ENCODE results near the gene TBX21. TPM values are rescaled to one million over a fixed set of nuclear protein-coding genes. Genes with fewer than 3 reads are reported as not detected.

The TBX21 gene
- total RNA-seq, 1 experiment from 2014 or later: 0.15 TPM

DNA sequence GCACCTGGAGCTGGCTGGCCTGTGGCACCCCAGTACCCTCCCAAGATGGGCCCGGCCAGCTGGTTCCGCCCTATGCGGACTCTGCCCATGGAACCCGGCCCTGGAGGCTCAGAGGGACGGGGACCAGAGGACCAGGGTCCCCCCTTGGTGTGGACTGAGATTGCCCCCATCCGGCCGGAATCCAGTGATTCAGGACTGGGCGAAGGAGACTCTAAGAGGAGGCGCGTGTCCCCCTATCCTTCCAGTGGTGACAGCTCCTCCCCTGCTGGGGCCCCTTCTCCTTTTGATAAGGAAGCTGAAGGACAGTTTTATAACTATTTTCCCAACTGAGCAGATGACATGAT is 12.0 kb downstream of the TBX21 start (continued):
- no peak for TF ChIP-seq TCF7 (CRISPR knock-in tag; IDR thresholded peaks at IDR 0.05; ENCODE audit: low read depth)
- TF ChIP-seq, protein P1, sequence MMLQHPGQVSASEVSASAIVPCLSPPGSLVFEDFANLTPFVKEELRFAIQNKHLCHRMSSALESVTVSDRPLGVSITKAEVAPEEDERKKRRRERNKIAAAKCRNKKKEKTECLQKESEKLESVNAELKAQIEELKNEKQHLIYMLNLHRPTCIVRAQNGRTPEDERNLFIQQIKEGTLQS (CRISPR knock-in tag; conservative IDR thresholded peaks at IDR 0.05): no peak
- TF ChIP-seq, protein P2, sequence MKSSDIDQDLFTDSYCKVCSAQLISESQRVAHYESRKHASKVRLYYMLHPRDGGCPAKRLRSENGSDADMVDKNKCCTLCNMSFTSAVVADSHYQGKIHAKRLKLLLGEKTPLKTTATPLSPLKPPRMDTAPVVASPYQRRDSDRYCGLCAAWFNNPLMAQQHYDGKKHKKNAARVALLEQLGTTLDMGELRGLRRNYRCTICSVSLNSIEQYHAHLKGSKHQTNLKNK (CRISPR knock-in tag; IDR thresholded peaks at IDR 0.05): no peak
- TF ChIP-seq, protein P3, sequence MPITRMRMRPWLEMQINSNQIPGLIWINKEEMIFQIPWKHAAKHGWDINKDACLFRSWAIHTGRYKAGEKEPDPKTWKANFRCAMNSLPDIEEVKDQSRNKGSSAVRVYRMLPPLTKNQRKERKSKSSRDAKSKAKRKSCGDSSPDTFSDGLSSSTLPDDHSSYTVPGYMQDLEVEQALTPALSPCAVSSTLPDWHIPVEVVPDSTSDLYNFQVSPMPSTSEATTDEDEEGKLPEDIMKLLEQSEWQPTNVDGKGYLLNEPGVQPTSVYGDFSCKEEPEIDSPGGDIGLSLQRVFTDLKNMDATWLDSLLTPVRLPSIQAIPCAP (CRISPR knock-in tag; IDR thresholded peaks at IDR 0.05): no peak

DNA sequence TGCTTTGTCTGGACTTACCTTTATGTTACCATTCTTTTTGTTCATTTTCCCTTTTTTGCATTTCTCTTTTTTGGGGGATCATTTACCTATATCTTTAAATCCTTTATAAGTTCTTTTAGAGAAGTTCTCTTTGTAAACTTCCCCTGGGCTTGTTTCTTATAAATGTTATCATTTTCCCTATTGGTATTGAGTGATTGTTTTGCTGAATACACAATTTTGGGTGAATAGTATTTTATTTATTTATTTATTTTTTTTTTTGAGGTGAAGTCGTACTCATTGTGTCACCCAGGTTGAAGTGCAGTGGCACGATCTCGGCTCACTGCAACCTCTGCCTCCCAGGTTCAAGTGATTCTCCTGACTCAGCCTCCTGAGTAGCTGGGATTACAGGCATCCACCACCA is 18.4 kb downstream of the TBX21 start:
- no peaks in the 10 kb centered on the region for H3K4me1 Mint-ChIP-seq
- ChIA-PET POLR2A (no interaction called here), CTCF (interaction anchor here (1.2 kb wide), 1 partner anchor 10 kb away, joined by 5 read pairs; no protein-coding TSS in a partner anchor)
- no peak for TF ChIP-seq SOX15 (CRISPR knock-in tag; IDR thresholded peaks at IDR 0.05)
- TF ChIP-seq, protein P4, sequence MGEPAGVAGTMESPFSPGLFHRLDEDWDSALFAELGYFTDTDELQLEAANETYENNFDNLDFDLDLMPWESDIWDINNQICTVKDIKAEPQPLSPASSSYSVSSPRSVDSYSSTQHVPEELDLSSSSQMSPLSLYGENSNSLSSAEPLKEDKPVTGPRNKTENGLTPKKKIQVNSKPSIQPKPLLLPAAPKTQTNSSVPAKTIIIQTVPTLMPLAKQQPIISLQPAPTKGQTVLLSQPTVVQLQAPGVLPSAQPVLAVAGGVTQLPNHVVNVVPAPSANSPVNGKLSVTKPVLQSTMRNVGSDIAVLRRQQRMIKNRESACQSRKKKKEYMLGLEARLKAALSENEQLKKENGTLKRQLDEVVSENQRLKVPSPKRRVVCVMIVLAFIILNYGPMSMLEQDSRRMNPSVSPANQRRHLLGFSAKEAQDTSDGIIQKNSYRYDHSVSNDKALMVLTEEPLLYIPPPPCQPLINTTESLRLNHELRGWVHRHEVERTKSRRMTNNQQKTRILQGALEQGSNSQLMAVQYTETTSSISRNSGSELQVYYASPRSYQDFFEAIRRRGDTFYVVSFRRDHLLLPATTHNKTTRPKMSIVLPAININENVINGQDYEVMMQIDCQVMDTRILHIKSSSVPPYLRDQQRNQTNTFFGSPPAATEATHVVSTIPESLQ (CRISPR knock-in tag; IDR thresholded peaks at IDR 0.05): no peak
- TF ChIP-seq CBFB (CRISPR knock-in tag; IDR thresholded peaks at IDR 0.05; ENCODE audit: low read depth): no peak
- TF ChIP-seq RORB (CRISPR knock-in tag; IDR thresholded peaks at IDR 0.05): no peak
- TF ChIP-seq, protein P5, sequence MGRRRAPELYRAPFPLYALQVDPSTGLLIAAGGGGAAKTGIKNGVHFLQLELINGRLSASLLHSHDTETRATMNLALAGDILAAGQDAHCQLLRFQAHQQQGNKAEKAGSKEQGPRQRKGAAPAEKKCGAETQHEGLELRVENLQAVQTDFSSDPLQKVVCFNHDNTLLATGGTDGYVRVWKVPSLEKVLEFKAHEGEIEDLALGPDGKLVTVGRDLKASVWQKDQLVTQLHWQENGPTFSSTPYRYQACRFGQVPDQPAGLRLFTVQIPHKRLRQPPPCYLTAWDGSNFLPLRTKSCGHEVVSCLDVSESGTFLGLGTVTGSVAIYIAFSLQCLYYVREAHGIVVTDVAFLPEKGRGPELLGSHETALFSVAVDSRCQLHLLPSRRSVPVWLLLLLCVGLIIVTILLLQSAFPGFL (CRISPR knock-in tag; IDR thresholded peaks at IDR 0.05; ENCODE audit: borderline replicate concordance): no peak
- TF ChIP-seq OVOL2 (CRISPR knock-in tag; IDR thresholded peaks at IDR 0.05; ENCODE audit: borderline replicate concordance): no peak
- no peak overlapping the region for H3K27ac Mint-ChIP-seq
- peaks cover 4% of the 10 kb centered on the region; the same call in 1 of the 2 replicates for H3K27me3 Mint-ChIP-seq (ENCODE audit: low read depth)
- H3K36me3 Mint-ChIP-seq: no peaks in the 10 kb centered on the region
- DNase-seq (ENCODE audit: low spot score) (no peak), ATAC-seq (no peak)
- peaks cover 4% of the 10 kb centered on the region; the same call in 1 of the 2 replicates for H3K9me3 Mint-ChIP-seq
- no peak overlapping the region for H3K4me3 Mint-ChIP-seq

DNA sequence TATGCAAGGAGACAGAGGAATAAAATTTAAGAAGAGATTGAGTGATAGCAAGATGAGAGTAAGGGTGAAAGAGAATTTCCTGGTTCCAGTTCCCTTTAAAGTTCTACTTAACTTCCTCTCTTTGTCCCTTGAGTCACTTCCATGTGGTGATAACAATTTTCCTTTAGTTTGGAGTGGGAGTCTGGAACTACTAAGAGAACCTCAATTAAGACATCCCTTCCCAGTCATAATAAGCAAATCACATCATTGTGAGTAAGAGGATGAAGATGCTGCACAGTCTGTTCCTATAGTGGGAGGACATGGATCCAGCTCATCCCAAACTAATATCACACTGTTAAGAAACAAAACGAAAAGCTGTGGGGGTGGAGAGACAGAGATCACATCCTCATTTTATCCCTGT is 24.4 kb downstream of the TBX21 start:
- DNase-seq (ENCODE audit: low spot score): no peak
- no peaks in the 10 kb centered on the region for H3K4me1 Mint-ChIP-seq
- ChIA-PET CTCF (interaction anchor here (1.0 kb wide), 1 partner anchor 33 kb away, joined by 3 read pairs; no protein-coding TSS in a partner anchor), POLR2A (no interaction called here)
- peaks cover 29% of the 10 kb centered on the region for H3K9me3 Mint-ChIP-seq
- H3K4me3 Mint-ChIP-seq: no peak overlapping the region
- TF ChIP-seq MYBL2 (CRISPR knock-in tag; IDR thresholded peaks at IDR 0.05) (no peak), ATF1 (CRISPR knock-in tag; IDR thresholded peaks at IDR 0.05) (no peak), NR2C2 (CRISPR knock-in tag; IDR thresholded peaks at IDR 0.05) (no peak)
- no peak overlapping the region for H3K27ac Mint-ChIP-seq
- ATAC-seq: no peak
- peaks cover 45% of the 10 kb centered on the region for H3K27me3 Mint-ChIP-seq (ENCODE audit: low read depth)
- H3K36me3 Mint-ChIP-seq: peaks cover 3% of the 10 kb centered on the region; the same call in 1 of the 2 replicates

DNA sequence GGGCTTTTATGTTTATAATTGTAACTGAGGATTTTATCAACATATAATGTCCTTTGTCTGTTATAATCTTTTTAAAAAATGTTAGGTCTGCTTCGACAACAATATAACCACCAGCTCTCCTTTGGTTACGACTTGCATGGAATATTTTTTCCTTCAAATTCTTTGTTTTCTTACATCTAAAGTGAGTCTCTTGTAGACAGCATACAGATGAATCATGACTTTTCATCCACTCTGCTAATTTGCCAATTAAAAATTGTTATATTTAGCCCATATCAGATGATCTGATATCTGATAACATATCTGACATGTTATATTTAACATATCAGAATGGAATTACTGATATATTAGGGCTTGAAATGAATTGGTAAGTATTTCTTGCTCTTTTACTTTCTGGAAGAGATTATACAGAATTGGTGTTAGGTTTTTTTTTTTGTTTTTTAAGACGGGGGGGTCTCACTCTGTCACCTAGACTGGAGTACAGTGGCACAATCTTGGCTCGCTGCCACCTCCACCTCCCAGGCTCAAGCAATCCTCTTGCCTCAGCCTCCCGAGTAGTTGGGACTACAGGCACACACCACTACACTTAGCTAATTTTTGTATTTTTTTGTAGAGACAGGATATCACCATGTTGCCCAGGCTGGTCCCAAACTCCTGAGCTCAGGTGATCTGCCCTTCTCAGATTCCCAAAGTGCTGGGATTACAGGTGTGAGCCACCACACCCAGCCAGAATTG is 27.5 kb downstream of the TBX21 start:
- Mint-ChIP-seq H3K4me1 (no peaks in the 10 kb centered on the region), H3K27me3 (ENCODE audit: low read depth) (peaks cover 49% of the 10 kb centered on the region), H3K9me3 (peaks cover 50% of the 10 kb centered on the region), H3K4me3 (no peak overlapping the region), H3K27ac (no peak overlapping the region), H3K36me3 (peaks cover 5% of the 10 kb centered on the region; the same call in 1 of the 2 replicates)
- POLR2A ChIA-PET: interaction anchor here (0.7 kb wide), 1 partner anchor 38 kb away, joined by 6 read pairs; no protein-coding TSS in a partner anchor
- CTCF ChIA-PET: no interaction called here
- no peak for ATAC-seq
- DNase-seq (ENCODE audit: low spot score): no peak
- TF ChIP-seq SP1 (CRISPR knock-in tag; conservative IDR thresholded peaks at IDR 0.05) (no peak), ELF4 (CRISPR knock-in tag; IDR thresholded peaks at IDR 0.05; ENCODE audit: low read depth) (no peak), ZNF232 (CRISPR knock-in tag; IDR thresholded peaks at IDR 0.05) (no peak), SMAD4 (CRISPR knock-in tag; IDR thresholded peaks at IDR 0.05) (no peak)
- TF ChIP-seq, protein P6, sequence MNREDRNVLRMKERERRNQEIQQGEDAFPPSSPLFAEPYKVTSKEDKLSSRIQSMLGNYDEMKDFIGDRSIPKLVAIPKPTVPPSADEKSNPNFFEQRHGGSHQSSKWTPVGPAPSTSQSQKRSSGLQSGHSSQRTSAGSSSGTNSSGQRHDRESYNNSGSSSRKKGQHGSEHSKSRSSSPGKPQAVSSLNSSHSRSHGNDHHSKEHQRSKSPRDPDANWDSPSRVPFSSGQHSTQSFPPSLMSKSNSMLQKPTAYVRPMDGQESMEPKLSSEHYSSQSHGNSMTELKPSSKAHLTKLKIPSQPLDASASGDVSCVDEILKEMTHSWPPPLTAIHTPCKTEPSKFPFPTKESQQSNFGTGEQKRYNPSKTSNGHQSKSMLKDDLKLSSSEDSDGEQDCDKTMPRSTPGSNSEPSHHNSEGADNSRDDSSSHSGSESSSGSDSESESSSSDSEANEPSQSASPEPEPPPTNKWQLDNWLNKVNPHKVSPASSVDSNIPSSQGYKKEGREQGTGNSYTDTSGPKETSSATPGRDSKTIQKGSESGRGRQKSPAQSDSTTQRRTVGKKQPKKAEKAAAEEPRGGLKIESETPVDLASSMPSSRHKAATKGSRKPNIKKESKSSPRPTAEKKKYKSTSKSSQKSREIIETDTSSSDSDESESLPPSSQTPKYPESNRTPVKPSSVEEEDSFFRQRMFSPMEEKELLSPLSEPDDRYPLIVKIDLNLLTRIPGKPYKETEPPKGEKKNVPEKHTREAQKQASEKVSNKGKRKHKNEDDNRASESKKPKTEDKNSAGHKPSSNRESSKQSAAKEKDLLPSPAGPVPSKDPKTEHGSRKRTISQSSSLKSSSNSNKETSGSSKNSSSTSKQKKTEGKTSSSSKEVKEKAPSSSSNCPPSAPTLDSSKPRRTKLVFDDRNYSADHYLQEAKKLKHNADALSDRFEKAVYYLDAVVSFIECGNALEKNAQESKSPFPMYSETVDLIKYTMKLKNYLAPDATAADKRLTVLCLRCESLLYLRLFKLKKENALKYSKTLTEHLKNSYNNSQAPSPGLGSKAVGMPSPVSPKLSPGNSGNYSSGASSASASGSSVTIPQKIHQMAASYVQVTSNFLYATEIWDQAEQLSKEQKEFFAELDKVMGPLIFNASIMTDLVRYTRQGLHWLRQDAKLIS (CRISPR knock-in tag; IDR thresholded peaks at IDR 0.05; ENCODE audit: borderline replicate concordance): no peak
- TF ChIP-seq, protein P7, sequence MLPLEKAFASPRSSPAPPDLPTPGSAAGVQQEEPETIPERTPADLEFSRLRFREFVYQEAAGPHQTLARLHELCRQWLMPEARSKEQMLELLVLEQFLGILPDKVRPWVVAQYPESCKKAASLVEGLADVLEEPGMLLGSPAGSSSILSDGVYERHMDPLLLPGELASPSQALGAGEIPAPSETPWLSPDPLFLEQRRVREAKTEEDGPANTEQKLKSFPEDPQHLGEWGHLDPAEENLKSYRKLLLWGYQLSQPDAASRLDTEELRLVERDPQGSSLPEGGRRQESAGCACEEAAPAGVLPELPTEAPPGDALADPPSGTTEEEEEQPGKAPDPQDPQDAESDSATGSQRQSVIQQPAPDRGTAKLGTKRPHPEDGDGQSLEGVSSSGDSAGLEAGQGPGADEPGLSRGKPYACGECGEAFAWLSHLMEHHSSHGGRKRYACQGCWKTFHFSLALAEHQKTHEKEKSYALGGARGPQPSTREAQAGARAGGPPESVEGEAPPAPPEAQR (CRISPR knock-in tag; IDR thresholded peaks at IDR 0.05): no peak
